ENCODE data around the gene PHOX2A. TPM values are rescaled to one million over a fixed set of nuclear protein-coding genes. Genes with fewer than 3 reads are reported as not detected.
"Not testable (repeated sequence)": the region's sequence is repeated elsewhere in the genome, so short reads cannot be mapped to it uniquely, and the experiment has no call there.

Gene PHOX2A
- total RNA-seq, 1 donor from 2014 or later: not detected

DNA sequence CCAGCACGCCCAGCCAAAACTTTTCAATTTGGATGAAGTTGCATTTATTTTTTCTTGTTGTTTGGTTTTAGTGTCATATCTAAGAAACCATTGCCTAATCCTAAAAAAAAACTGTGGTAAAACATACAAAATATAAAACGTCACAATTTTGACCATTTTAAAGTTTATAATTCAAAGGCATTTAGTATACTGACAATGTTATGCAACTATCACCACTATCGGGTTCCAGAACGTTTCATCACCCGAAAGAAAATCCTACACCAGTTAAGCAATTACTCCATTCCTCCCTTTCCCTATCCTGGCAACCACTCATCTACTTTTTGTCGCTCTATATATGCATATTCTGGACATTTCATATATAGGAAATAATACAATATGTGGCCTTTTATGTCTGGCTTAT, 30.5 kb upstream of the PHOX2A start:
- Mint-ChIP-seq H3K27me3 (ENCODE audit: low read depth, unreplicated experiment) (peaks cover 6% of the 10 kb centered on the region), H3K27ac (ENCODE audit: unreplicated experiment) (no peak overlapping the region), H3K4me3 (ENCODE audit: unreplicated experiment) (no peak overlapping the region), H3K4me1 (ENCODE audit: low read depth, unreplicated experiment) (peaks cover 8% of the 10 kb centered on the region), H3K9me3 (ENCODE audit: unreplicated experiment) (peaks cover under 1% of the 10 kb centered on the region), H3K36me3 (ENCODE audit: low read depth, unreplicated experiment) (peaks cover 3% of the 10 kb centered on the region)
- peaks cover 8% of the 10 kb centered on the region for H3K27me3 ChIP-seq (ENCODE audit: insufficient read depth, low read length)
- no peaks in the 10 kb centered on the region for H4K20me1 ChIP-seq (ENCODE audit: insufficient read depth, low read length)
- DNase-seq (ENCODE audit: low read depth) (no peak), FAIRE-seq (no peak)
- H2AFZ ChIP-seq (ENCODE audit: low read depth, low read length): no peak overlapping the region
- no peak overlapping the region for H3K27ac ChIP-seq (ENCODE audit: low read depth, low read length)
- H3K36me3 ChIP-seq (ENCODE audit: insufficient read depth, low read length): no peaks in the 10 kb centered on the region
- no peak overlapping the region for H3K4me3 ChIP-seq (ENCODE audit: insufficient read depth, low read depth, low read length)
- no peak overlapping the region for H3K4me2 ChIP-seq (ENCODE audit: low read length)
- H3K9ac ChIP-seq (ENCODE audit: low read length): no peak overlapping the region
- no peaks in the 10 kb centered on the region for H3K4me1 ChIP-seq (ENCODE audit: insufficient read depth, low read length)
- H3K9me3 ChIP-seq (ENCODE audit: insufficient read depth, low read depth, low read length): no peaks in the 10 kb centered on the region
- no peaks in the 10 kb centered on the region for H3K79me2 ChIP-seq (ENCODE audit: insufficient read depth, low read length)
- TF ChIP-seq EZH2 (IDR thresholded peaks at IDR 0.05; ENCODE audit: insufficient read depth, low read length): no peak
- TF ChIP-seq, protein P1, sequence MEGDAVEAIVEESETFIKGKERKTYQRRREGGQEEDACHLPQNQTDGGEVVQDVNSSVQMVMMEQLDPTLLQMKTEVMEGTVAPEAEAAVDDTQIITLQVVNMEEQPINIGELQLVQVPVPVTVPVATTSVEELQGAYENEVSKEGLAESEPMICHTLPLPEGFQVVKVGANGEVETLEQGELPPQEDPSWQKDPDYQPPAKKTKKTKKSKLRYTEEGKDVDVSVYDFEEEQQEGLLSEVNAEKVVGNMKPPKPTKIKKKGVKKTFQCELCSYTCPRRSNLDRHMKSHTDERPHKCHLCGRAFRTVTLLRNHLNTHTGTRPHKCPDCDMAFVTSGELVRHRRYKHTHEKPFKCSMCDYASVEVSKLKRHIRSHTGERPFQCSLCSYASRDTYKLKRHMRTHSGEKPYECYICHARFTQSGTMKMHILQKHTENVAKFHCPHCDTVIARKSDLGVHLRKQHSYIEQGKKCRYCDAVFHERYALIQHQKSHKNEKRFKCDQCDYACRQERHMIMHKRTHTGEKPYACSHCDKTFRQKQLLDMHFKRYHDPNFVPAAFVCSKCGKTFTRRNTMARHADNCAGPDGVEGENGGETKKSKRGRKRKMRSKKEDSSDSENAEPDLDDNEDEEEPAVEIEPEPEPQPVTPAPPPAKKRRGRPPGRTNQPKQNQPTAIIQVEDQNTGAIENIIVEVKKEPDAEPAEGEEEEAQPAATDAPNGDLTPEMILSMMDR (IDR thresholded peaks at IDR 0.05; ENCODE audit: insufficient read depth, low read depth, low read length): no peak

DNA sequence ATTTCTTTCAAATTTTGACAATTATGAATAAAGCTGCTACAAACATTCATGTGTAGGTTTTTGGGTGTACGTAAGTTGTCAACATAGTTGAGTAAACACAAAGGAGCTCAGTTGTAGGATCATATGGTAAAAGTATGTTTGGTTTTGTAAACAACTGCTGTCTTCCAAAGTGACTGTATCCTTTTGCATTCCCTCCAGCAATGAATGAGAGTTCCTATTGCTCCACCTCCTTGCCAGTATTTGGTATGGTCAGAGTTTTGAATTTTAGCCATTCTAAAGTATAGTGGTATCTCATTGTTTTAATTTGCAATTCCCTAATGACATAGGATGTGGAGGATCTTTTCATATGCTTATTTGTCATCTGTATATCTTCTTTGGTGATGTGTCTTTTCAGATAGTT, 28.0 kb upstream of the PHOX2A start:
- no peaks in the 10 kb centered on the region for H3K9me3 Mint-ChIP-seq (ENCODE audit: unreplicated experiment)
- no peaks in the 10 kb centered on the region for H3K4me1 ChIP-seq (ENCODE audit: insufficient read depth, low read length)
- no peaks in the 10 kb centered on the region for H3K9me3 ChIP-seq (ENCODE audit: insufficient read depth, low read depth, low read length)
- no peak overlapping the region for H3K4me2 ChIP-seq (ENCODE audit: low read length)
- no peak for TF ChIP-seq EZH2 (IDR thresholded peaks at IDR 0.05; ENCODE audit: insufficient read depth, low read length)
- TF ChIP-seq, protein P1 (IDR thresholded peaks at IDR 0.05; ENCODE audit: insufficient read depth, low read depth, low read length): no peak
- FAIRE-seq: no peak
- no peaks in the 10 kb centered on the region for H3K4me1 Mint-ChIP-seq (ENCODE audit: low read depth, unreplicated experiment)
- no peaks in the 10 kb centered on the region for H3K79me2 ChIP-seq (ENCODE audit: insufficient read depth, low read length)
- H3K4me3 Mint-ChIP-seq (ENCODE audit: unreplicated experiment): no peak overlapping the region
- peaks cover 10% of the 10 kb centered on the region for H3K27me3 ChIP-seq (ENCODE audit: insufficient read depth, low read length)
- peaks cover 3% of the 10 kb centered on the region for H3K36me3 Mint-ChIP-seq (ENCODE audit: low read depth, unreplicated experiment)
- H4K20me1 ChIP-seq (ENCODE audit: insufficient read depth, low read length): no peaks in the 10 kb centered on the region
- no peak overlapping the region for H3K27ac Mint-ChIP-seq (ENCODE audit: unreplicated experiment)
- H2AFZ ChIP-seq (ENCODE audit: low read depth, low read length): no peak overlapping the region
- H3K4me3 ChIP-seq (ENCODE audit: insufficient read depth, low read depth, low read length): no peak overlapping the region
- DNase-seq (ENCODE audit: low read depth): no peak
- no peak overlapping the region for H3K9ac ChIP-seq (ENCODE audit: low read length)
- no peaks in the 10 kb centered on the region for H3K36me3 ChIP-seq (ENCODE audit: insufficient read depth, low read length)
- peaks cover 6% of the 10 kb centered on the region for H3K27me3 Mint-ChIP-seq (ENCODE audit: low read depth, unreplicated experiment)
- no peak overlapping the region for H3K27ac ChIP-seq (ENCODE audit: low read depth, low read length)

- Histone ChIP-seq H3K4me3 (ENCODE audit: insufficient read depth, low read depth, low read length) (no peak overlapping the region), H3K9me3 (ENCODE audit: insufficient read depth, low read depth, low read length) (no peaks in the 10 kb centered on the region), H3K27me3 (ENCODE audit: insufficient read depth, low read length) (peaks cover 14% of the 10 kb centered on the region), H4K20me1 (ENCODE audit: insufficient read depth, low read length) (no peaks in the 10 kb centered on the region), H3K4me1 (ENCODE audit: insufficient read depth, low read length) (peaks cover 5% of the 10 kb centered on the region), H2AFZ (ENCODE audit: low read depth, low read length) (no peak overlapping the region), H3K36me3 (ENCODE audit: insufficient read depth, low read length) (no peaks in the 10 kb centered on the region), H3K4me2 (ENCODE audit: low read length) (no peak overlapping the region), H3K9ac (ENCODE audit: low read length) (no peak overlapping the region), H3K27ac (ENCODE audit: low read depth, low read length) (no peak overlapping the region), H3K79me2 (ENCODE audit: insufficient read depth, low read length) (no peaks in the 10 kb centered on the region)
- Mint-ChIP-seq H3K4me3 (ENCODE audit: unreplicated experiment) (no peak overlapping the region), H3K9me3 (ENCODE audit: unreplicated experiment) (no peaks in the 10 kb centered on the region), H3K27me3 (ENCODE audit: low read depth, unreplicated experiment) (peaks cover 6% of the 10 kb centered on the region), H3K4me1 (ENCODE audit: low read depth, unreplicated experiment) (peaks cover 1% of the 10 kb centered on the region), H3K27ac (ENCODE audit: unreplicated experiment) (no peak overlapping the region), H3K36me3 (ENCODE audit: low read depth, unreplicated experiment) (no peaks in the 10 kb centered on the region)
- FAIRE-seq (no peak), DNase-seq (ENCODE audit: low read depth) (no peak)
- TF ChIP-seq, protein P1 (IDR thresholded peaks at IDR 0.05; ENCODE audit: insufficient read depth, low read depth, low read length): no peak
- TF ChIP-seq EZH2 (IDR thresholded peaks at IDR 0.05; ENCODE audit: insufficient read depth, low read length): no peak
Measured at GRCh38 chr11:72267956-72268617, 24.1 kb upstream of the PHOX2A start.

DNA sequence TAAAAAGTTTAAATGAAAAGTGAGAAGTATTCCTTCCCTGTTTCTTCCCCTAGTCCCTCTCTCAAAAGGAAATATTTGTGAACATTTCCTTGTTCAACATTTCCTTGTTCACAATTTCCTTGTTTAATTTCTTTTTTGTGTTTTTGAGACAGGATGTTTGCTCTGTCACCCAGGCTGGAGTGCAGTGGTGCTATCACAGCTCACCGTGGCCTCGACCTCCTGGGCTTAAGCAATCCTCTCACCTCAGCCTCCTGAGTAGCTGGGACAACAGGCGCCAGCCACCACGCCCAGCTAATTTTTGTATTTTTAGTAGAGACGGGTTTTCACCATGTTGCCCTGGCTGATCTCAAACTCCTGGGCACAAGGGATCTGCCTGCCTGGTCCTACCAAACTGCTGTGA, 23.0 kb upstream of the PHOX2A start:
- H3K9ac ChIP-seq (ENCODE audit: low read length); H3K36me3 ChIP-seq (ENCODE audit: insufficient read depth, low read length); FAIRE-seq; H3K27me3 Mint-ChIP-seq (ENCODE audit: low read depth, unreplicated experiment); H3K4me1 Mint-ChIP-seq (ENCODE audit: low read depth, unreplicated experiment); H3K4me2 ChIP-seq (ENCODE audit: low read length); H3K79me2 ChIP-seq (ENCODE audit: insufficient read depth, low read length); H3K9me3 Mint-ChIP-seq (ENCODE audit: unreplicated experiment); DNase-seq (ENCODE audit: low read depth); H3K27ac ChIP-seq (ENCODE audit: low read depth, low read length); H3K36me3 Mint-ChIP-seq (ENCODE audit: low read depth, unreplicated experiment); H3K4me1 ChIP-seq (ENCODE audit: insufficient read depth, low read length); H3K9me3 ChIP-seq (ENCODE audit: insufficient read depth, low read depth, low read length); H2AFZ ChIP-seq (ENCODE audit: low read depth, low read length); H3K4me3 ChIP-seq (ENCODE audit: insufficient read depth, low read depth, low read length); H4K20me1 ChIP-seq (ENCODE audit: insufficient read depth, low read length); H3K4me3 Mint-ChIP-seq (ENCODE audit: unreplicated experiment); H3K27ac Mint-ChIP-seq (ENCODE audit: unreplicated experiment): not testable (repeated sequence)
- H3K27me3 ChIP-seq (ENCODE audit: insufficient read depth, low read length): peaks cover 13% of the 10 kb centered on the region
